GM12892 (cell line): Measurements from ENCODE around the gene PCNX1.

Source experiments
- POLR2A ChIP-seq: IDR thresholded peaks from 2 replicates; pipeline ENCODE4 v1.6.1; 2011; ENCODE audit warnings: low read depth, low read length, control low read depth
- POLR2AphosphoS5 ChIP-seq: IDR thresholded peaks from 2 replicates; pipeline ENCODE4 v1.6.1; 2011; ENCODE audit warnings: low read depth, low read length, control low read depth

DNA sequence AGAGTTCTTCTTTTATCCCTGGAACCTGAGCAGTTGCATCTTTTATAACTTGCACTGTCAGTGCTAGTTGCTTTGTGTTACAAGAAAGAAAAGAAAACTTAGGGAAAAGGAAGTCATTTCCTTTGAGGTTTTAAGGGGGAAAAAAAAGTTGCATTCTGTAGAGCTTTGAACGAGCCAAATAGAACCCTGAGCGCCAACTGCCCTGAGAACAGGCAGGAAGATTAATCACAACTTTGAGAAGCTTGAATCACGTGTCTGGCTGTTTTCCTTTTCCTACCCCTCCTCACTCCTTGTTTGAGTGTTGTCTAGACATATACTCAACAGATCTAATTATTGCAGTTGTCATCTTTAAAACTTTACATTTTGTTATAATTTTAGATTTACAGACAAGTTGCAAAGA lies 12.5 kb downstream of the PCNX1 start:
- TF ChIP-seq POLR2A (no peak), POLR2AphosphoS5 (no peak)
